Measurements from ENCODE around the gene WARS2.
"Not testable (repeated sequence)": the region's sequence is repeated elsewhere in the genome, so short reads cannot be mapped to it uniquely, and the experiment has no call there.

The WARS2 gene

DNA sequence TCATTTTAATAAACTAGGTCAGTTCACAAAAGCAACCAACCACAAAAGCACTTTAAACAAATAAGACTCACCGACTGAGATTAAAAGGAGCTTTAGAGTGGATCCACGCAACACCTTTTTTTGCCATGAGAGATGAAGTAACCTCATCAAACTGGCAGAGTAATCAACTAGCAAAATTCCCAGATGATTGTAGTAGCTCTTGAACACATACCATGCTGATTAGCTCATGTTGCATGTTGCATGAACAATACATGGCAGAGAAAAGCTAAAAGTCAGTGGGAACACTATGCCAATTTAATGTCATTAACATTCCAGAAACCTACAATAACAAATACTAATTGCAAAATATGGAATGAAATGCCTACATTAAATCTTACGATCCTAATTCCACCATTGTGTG lies 4.1 kb downstream of the WARS2 start:
- DNase-seq = no peak

- no peak for DNase-seq
Measured at GRCh38 chr1:119133987-119134386, 6.5 kb downstream of the WARS2 start.

DNA sequence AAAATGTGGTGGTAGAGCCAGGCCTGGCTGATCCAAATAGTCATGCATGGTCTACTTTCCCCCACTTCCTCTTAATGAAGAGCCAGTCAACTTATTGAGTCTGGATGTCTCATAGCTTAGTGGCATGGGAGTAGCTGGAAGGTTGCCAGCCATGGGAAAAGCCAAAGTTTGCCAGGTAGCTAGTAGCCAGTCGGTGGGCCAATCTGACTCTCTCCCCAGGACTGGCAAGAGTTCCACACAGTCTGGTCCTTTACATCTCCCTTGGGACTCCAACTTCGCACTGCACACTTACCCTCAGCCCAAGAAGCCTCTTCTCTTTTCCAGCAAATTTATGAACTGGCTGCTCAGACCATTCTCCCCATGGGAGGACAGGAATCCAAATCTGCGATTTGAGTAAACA lies 8.3 kb downstream of the WARS2 start:
- DNase-seq = no peak

DNA sequence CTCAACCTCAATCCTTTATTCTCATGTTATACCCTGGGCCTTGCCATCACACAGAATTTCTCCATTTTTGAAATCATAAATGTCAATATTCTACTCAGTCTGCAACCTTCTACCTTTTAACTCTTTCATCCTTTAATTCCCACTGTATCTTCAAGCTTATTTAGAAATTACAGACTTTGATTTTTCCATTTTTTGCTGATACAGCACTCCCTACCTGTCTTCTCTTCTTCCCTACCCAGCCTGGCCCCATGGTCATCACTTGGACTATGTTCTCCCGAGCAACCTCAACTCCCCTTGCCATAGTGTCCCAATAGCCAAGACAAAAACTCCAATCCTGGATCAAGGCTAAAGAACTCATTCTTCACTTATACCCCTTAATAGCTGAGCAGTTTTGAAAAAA lies 14.6 kb downstream of the WARS2 start:
- DNase-seq = no peak

DNA sequence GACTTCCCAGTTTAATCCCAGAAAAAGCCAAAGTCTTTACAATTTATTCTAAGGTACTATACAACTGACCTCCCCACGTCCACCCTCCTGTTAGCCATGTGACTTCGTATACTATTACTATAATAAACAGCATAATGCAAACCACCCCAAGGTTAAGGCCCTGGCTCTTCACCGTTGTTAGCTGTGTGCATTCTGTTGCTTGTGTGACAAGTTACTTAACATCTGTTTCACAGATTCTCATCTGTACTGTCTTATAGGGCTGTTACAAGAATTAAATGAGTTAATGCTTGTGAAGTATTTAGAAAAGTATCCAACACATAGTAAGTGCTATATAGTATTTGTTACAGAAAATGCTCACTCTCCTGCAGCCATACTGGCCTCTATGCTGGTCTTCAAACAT lies 15.7 kb downstream of the WARS2 start:
- no peak for DNase-seq

DNA sequence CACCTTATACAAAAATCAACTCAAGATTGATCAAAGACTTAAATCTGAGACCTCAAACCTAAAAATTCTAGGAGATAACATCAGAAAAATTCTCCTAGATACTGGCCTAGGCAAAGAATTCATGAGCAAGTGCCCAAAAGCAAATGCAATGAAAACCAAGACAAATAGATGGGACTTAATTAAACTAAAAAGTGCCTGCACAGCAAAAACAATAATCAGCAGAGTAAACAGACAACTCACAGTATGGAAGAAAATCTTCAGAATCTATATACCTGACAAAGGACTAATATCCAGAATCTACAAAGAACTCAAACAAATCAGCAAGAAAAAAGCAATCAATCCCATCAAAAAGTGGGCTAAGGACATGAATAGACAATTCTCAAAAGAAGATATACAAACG lies 18.6 kb downstream of the WARS2 start:
- DNase-seq = not testable (repeated sequence)

GRCh38 chr1:119116725-119117124 lies 23.7 kb downstream of the WARS2 start:
- no peak for DNase-seq

GRCh38 chr1:119115736-119116135 lies 24.7 kb downstream of the WARS2 start:
- DNase-seq = no peak

GRCh38 chr1:119115311-119115710 lies 25.1 kb downstream of the WARS2 start:
- no peak for DNase-seq

- DNase-seq = no peak
Measured at GRCh38 chr1:119114786-119115185, 25.7 kb downstream of the WARS2 start.

DNA sequence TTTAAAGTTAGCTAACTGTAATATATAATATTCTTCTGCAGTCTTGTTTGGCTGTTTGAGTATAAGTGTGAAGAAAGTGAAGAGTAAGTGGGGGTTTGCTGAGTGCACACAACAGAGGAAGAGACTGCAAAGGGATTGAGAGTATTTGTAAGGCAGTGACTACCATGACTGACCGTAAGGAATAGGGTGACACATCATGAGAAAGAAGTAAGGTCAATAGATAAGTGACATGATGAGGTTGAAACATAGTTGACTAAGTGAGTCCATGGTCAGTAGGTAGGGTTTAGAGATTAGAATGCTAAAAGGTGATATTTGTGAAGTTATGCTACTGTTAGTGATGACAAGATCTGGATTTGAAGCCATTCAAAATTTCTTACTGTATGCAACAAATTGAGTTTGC lies 27.7 kb downstream of the WARS2 start:
- DNase-seq = no peak

GRCh38 chr1:119112244-119112643 lies 28.2 kb downstream of the WARS2 start:
- no peak for DNase-seq

- no peak for DNase-seq
Measured at GRCh38 chr1:119108988-119109387, 31.5 kb downstream of the WARS2 start.

- no peak for DNase-seq
Measured at GRCh38 chr1:119103764-119104163, 36.7 kb downstream of the WARS2 start.

GRCh38 chr1:119102051-119102450 lies 38.4 kb downstream of the WARS2 start:
- DNase-seq = no peak

- no peak for DNase-seq
Measured at GRCh38 chr1:119101563-119101962, 38.9 kb downstream of the WARS2 start.

GRCh38 chr1:119099775-119100174 lies 40.7 kb downstream of the WARS2 start:
- DNase-seq = no peak

DNA sequence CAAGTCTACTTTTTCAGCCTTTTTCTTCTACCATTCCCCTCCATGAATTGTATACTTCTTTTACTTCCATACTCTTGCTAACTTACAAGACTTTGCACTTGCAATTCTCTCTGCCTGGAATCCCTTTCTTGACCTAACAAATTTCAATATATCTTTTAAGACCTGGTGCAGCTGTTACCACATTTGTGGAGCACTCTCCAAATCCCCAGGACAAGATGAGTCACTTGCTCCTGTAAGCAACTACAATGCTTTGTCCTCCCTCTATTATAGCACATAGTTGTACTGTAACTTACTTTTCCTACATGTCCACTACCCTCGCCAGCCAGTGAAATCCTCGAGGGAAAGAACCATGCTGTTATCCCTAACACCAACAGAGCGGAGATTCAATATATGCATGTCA lies 43.1 kb downstream of the WARS2 start:
- no peak for DNase-seq

DNA sequence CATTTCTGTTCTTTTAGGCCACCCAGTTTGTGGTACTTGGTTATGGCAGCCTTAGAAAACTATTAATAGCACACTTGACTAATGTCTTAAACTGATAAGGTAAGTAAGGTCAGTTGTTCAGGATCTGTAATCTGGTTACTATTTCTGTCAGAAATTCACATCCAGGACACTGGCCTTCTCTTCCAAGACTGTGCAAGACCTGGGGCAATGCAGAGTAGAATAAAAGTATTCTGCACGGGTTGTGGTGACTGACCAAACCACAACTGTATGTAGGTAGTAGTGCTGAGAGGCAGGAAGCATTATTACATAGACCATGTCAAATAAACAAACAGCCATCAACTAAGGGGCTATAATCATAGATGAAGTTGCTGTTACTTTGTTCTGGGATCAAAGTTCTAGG lies 46.7 kb downstream of the WARS2 start:
- DNase-seq = no peak

DNA sequence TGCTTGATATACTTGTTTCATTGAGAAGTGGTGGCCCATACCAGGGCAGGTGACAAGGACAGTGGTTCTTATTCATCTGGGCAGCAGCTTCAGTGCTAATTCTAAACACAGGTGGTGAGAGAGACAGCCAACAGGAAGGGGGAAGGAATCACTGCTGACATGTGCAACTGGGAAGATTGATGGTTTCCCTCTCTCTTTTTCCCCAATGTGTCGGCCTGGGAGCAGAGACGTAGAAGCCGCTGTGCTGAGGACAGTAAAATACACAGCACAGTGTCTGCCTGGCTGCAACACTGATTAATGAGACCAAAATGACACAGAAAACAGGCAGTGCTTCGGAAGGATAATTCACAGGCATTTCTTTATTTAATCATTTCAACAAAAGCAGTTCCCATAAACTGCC lies 48.8 kb downstream of the WARS2 start:
- DNase-seq = no peak

- DNase-seq = no peak
Measured at GRCh38 chr1:119090250-119090649, 50.2 kb downstream of the WARS2 start.

- DNase-seq = no peak
Measured at GRCh38 chr1:119086830-119087229, 53.6 kb downstream of the WARS2 start.

- DNase-seq = no peak
Measured at GRCh38 chr1:119084798-119085197, 55.7 kb downstream of the WARS2 start.

DNA sequence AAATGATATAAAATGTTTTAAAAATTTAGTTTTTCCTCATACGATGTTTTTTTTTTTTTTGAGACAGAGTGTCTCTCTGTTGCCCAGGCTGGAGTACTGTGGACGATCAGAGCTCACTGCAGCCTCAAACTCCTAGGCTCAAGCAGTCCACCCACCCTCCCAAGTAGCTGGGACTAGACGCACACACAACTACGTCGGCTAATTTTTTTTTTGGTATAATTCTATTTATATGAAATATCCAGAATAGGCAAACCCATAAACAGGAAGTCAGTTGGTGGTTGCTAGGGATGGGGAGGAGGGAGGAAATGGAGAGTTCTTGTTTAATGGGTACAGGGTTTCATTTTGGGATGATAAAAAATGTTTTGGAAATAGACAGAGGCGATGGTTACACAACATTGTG lies 56.5 kb downstream of the WARS2 start:
- no peak for DNase-seq

GRCh38 chr1:119083479-119083878 lies 57.0 kb downstream of the WARS2 start:
- no peak for DNase-seq

- no peak for DNase-seq
Measured at GRCh38 chr1:119081700-119082099, 58.8 kb downstream of the WARS2 start.
